ENCODE measurements around the gene NF1.

DNA sequence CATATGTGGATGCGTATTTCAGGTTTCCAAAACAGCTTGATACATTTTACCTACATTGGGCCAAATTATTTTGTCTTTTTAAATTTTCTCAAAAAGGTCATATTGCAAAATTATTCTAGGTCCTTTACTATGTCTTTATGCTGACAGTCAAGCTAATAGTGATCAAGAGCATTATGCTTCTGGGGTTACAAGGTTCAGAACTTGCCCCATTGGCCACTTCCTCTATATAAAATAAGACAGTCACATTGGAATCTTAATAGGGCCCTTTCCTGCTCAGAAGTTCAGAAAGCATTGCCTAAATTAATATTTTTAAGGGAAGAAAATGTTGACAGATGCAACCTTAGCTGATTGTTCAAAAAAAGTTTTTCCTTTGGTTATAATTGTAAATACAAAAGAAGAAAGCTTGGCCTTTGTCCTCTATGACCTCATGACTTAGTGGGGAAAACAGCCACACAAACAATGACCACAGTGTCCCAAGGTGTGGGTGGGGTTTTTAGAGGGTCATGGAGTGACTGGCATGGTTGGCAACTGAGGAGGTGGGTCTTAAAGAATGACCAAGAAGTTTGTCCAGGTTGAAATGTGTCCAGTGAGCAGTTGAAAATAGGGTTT lies 284.9 kb downstream of the NF1 start:
- TF ChIP-seq MAFK (IDR thresholded peaks at IDR 0.05; ENCODE audit: partially characterized antibody) (no peak), SMC3 (IDR thresholded peaks at IDR 0.05) (no peak)
